Pulmonary artery endothelial cell (primary cell): ENCODE results near the gene ABLIM2. TPM values are rescaled to one million over a fixed set of nuclear protein-coding genes. Genes with fewer than 3 reads are reported as not detected.

ENCODE experiments used
- DNase-seq: peaks from one replicate; pipeline ENCODE4 v3.0.0-alpha.2; 2011; ENCODE audit warnings: low read depth, low spot score
- total RNA-seq: library from RNA; depleted of rRNA; stranded (reverse); fragments of >200 nt; gene quantifications from 2 replicates; pipeline ENCODE4 v1.2.3, GENCODE V29; 2014

The ABLIM2 gene
- total RNA-seq, 1 donor from 2014 or later, result 1.1 TPM

GRCh38 chr4:8072235-8072968, 86.2 kb downstream of the ABLIM2 start:
- DNase-seq, result no peak

- no peak for DNase-seq
Observed at GRCh38 chr4:8071766-8072165, 86.8 kb downstream of the ABLIM2 start.

- DNase-seq, result no peak
Observed at GRCh38 chr4:8070736-8071718, 87.6 kb downstream of the ABLIM2 start.

- no peak for DNase-seq
Observed at GRCh38 chr4:8069102-8069752, 89.4 kb downstream of the ABLIM2 start.

- DNase-seq, result no peak
Observed at GRCh38 chr4:8067945-8068896, 90.4 kb downstream of the ABLIM2 start.

GRCh38 chr4:8067274-8067936, 91.2 kb downstream of the ABLIM2 start:
- DNase-seq, result no peak

- DNase-seq, result no peak
Observed at GRCh38 chr4:8066336-8066931, 92.2 kb downstream of the ABLIM2 start.

- no peak for DNase-seq
Observed at GRCh38 chr4:8063974-8064563, 94.5 kb downstream of the ABLIM2 start.

GRCh38 chr4:8061573-8061972, 97.0 kb downstream of the ABLIM2 start:
- no peak for DNase-seq

GRCh38 chr4:8061145-8061544, 97.5 kb downstream of the ABLIM2 start:
- DNase-seq, result no peak

- DNase-seq, result no peak
Observed at GRCh38 chr4:8060632-8061031, 98.0 kb downstream of the ABLIM2 start.

- no peak for DNase-seq
Observed at GRCh38 chr4:8058031-8058479, 100.6 kb downstream of the ABLIM2 start.

- no peak for DNase-seq
Observed at GRCh38 chr4:8055206-8055605, 103.4 kb downstream of the ABLIM2 start.

- DNase-seq, result no peak
Observed at GRCh38 chr4:8053688-8054449, 104.7 kb downstream of the ABLIM2 start.

- DNase-seq, result no peak
Observed at GRCh38 chr4:8052160-8052691, 106.4 kb downstream of the ABLIM2 start.

GRCh38 chr4:8051644-8052043, 107.0 kb downstream of the ABLIM2 start:
- DNase-seq, result no peak

GRCh38 chr4:8050555-8051206, 107.9 kb downstream of the ABLIM2 start:
- DNase-seq, result no peak

GRCh38 chr4:8050180-8050554, 108.4 kb downstream of the ABLIM2 start:
- DNase-seq, result no peak
